ENCODE measurements around the gene CSHL1.

- TF ChIP-seq CTCF (IDR thresholded peaks at IDR 0.05) (no peak), POLR2A (IDR thresholded peaks at IDR 0.05) (no peak)
Measured at GRCh38 chr17:63931981-63932561, 21.0 kb upstream of the CSHL1 start, which contains the start of gene CD79B.

Data from sigmoid colon (tissue), 3 donors.